Measurements from ENCODE around the gene CDH13. TPM values are rescaled to one million over a fixed set of nuclear protein-coding genes. Genes with fewer than 3 reads are reported as not detected.

Gene CDH13
- polyA plus RNA-seq, 2 of the 4 experiments (the other 2 are of a cell fraction) = not detected

DNA sequence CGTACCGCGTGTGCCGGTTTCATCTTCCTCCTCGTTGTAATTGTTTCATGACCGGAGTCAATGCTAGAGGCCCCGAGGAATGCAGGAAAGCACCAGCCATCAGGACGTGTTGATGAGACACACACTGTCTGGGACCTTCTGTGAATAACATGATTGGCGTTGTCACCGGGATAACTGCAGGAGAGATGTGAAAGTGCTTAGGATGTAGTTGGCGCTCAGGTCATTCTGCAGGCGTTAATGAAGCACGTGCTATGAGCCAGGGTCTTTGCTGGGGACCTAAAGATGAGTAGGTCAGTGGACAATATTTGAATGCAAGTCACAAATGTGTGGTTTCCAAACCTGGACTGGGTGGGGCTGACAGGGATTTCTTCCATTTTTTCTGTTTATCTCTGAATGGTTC, 999.4 kb downstream of the CDH13 start:
- FAIRE-seq (no peak), DNase-seq (ENCODE audit: low read depth in 1 of 2, low spot score in 1 of 2) (no peak), ATAC-seq (no peak)
- no peak overlapping the region for H3K4me3 ChIP-seq
- H3K27ac ChIP-seq = no peak overlapping the region
- WGBS (ENCODE audit: missing lambda C conversion rate) = 46% methylated on average over 13 of the region's 13 CpGs
- H3K4me2 ChIP-seq = no peak overlapping the region
- H3K4me1 ChIP-seq = no peaks in the 10 kb centered on the region
- ChIA-PET CTCF (no interaction called here), POLR2A (no interaction called here)
- TF ChIP-seq BHLHE40 (IDR thresholded peaks at IDR 0.05; ENCODE audit: low read depth, low read length) = no peak
- TF ChIP-seq, protein P1, sequence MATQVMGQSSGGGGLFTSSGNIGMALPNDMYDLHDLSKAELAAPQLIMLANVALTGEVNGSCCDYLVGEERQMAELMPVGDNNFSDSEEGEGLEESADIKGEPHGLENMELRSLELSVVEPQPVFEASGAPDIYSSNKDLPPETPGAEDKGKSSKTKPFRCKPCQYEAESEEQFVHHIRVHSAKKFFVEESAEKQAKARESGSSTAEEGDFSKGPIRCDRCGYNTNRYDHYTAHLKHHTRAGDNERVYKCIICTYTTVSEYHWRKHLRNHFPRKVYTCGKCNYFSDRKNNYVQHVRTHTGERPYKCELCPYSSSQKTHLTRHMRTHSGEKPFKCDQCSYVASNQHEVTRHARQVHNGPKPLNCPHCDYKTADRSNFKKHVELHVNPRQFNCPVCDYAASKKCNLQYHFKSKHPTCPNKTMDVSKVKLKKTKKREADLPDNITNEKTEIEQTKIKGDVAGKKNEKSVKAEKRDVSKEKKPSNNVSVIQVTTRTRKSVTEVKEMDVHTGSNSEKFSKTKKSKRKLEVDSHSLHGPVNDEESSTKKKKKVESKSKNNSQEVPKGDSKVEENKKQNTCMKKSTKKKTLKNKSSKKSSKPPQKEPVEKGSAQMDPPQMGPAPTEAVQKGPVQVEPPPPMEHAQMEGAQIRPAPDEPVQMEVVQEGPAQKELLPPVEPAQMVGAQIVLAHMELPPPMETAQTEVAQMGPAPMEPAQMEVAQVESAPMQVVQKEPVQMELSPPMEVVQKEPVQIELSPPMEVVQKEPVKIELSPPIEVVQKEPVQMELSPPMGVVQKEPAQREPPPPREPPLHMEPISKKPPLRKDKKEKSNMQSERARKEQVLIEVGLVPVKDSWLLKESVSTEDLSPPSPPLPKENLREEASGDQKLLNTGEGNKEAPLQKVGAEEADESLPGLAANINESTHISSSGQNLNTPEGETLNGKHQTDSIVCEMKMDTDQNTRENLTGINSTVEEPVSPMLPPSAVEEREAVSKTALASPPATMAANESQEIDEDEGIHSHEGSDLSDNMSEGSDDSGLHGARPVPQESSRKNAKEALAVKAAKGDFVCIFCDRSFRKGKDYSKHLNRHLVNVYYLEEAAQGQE (IDR thresholded peaks at IDR 0.05) = no peak
- no peak for TF ChIP-seq HOXB13 (CRISPR knock-in tag; IDR thresholded peaks at IDR 0.05; ENCODE audit: low read depth)
- no peak for TF ChIP-seq RCOR1 (IDR thresholded peaks at IDR 0.05; ENCODE audit: low read depth, low read length)
- TF ChIP-seq KDM1A (IDR thresholded peaks at IDR 0.05; ENCODE audit: low read depth) = no peak
- TF ChIP-seq, protein P2, sequence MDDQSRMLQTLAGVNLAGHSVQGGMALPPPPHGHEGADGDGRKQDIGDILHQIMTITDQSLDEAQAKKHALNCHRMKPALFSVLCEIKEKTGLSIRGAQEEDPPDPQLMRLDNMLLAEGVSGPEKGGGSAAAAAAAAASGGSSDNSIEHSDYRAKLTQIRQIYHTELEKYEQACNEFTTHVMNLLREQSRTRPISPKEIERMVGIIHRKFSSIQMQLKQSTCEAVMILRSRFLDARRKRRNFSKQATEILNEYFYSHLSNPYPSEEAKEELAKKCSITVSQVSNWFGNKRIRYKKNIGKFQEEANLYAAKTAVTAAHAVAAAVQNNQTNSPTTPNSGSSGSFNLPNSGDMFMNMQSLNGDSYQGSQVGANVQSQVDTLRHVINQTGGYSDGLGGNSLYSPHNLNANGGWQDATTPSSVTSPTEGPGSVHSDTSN (IDR thresholded peaks at IDR 0.05) = no peak
- no peak for TF ChIP-seq PHF8 (IDR thresholded peaks at IDR 0.05; ENCODE audit: borderline replicate concordance, low read depth)
- TF ChIP-seq NPAS2 (CRISPR knock-in tag; IDR thresholded peaks at IDR 0.05; ENCODE audit: borderline replicate concordance) = no peak
- H3K9me3 ChIP-seq = no peaks in the 10 kb centered on the region

DNA sequence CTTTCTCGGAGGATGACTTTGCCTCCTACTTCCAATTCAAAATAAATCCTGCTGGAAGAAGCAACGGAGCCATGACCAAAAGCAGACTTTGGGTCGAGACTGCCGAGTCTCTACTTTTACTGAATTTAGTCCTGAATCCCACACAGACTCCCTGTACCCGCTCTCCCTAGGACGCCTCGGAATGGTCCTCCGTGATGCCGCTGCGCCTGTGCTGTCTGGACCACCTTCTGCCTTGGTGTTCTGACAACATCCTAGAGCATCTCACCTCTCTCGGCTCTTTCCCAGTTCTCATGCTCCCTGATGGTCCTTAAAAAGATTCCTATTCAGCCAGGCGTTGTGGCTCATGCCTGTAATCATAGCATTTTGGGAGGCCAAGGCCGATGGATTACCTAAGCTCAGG, 999.9 kb downstream of the CDH13 start:
- Histone ChIP-seq H3K4me3 (no peak overlapping the region), H3K4me2 (no peak overlapping the region), H3K9me3 (no peaks in the 10 kb centered on the region), H3K27ac (no peak overlapping the region), H3K4me1 (no peaks in the 10 kb centered on the region)
- POLR2A ChIA-PET = no interaction called here
- no peak for TF ChIP-seq MYC (IDR thresholded peaks at IDR 0.05; ENCODE audit: borderline replicate concordance, low read length)
- TF ChIP-seq, protein P3, sequence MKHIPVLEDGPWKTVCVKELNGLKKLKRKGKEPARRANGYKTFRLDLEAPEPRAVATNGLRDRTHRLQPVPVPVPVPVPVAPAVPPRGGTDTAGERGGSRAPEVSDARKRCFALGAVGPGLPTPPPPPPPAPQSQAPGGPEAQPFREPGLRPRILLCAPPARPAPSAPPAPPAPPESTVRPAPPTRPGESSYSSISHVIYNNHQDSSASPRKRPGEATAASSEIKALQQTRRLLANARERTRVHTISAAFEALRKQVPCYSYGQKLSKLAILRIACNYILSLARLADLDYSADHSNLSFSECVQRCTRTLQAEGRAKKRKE (CRISPR knock-in tag; IDR thresholded peaks at IDR 0.05; ENCODE audit: low read depth) = no peak
- no peak for TF ChIP-seq POLR2AphosphoS2 (conservative IDR thresholded peaks at IDR 0.05; ENCODE audit: low read length)
- TF ChIP-seq BHLHE40 (IDR thresholded peaks at IDR 0.05; ENCODE audit: low read depth, low read length) = no peak
- TF ChIP-seq, protein P4, sequence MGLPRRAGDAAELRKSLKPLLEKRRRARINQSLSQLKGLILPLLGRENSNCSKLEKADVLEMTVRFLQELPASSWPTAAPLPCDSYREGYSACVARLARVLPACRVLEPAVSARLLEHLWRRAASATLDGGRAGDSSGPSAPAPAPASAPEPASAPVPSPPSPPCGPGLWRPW (IDR thresholded peaks at IDR 0.05) = no peak
- TF ChIP-seq CHD2 (IDR thresholded peaks at IDR 0.05; ENCODE audit: low read length, partially characterized antibody) = no peak
- TF ChIP-seq ZC3H11A (IDR thresholded peaks at IDR 0.05) = no peak
- no peak for TF ChIP-seq HOXB5 (CRISPR knock-in tag; IDR thresholded peaks at IDR 0.05)
- TF ChIP-seq GATA3 (IDR thresholded peaks at IDR 0.05; ENCODE audit: borderline replicate concordance) = no peak
- TF ChIP-seq HEYL (CRISPR knock-in tag; IDR thresholded peaks at IDR 0.05) = no peak
- TF ChIP-seq ESRRA (IDR thresholded peaks at IDR 0.05; ENCODE audit: borderline replicate concordance, low read length) = no peak
- no peak for TF ChIP-seq NR3C1 (IDR thresholded peaks at IDR 0.05)
- FAIRE-seq = no peak
- no peak for ATAC-seq
- WGBS (ENCODE audit: missing lambda C conversion rate) = 29% methylated on average over 13 of the region's 13 CpGs
- no peak for DNase-seq (ENCODE audit: low read depth in 1 of 2, low spot score in 1 of 2)
- CTCF ChIA-PET = no interaction called here

DNA sequence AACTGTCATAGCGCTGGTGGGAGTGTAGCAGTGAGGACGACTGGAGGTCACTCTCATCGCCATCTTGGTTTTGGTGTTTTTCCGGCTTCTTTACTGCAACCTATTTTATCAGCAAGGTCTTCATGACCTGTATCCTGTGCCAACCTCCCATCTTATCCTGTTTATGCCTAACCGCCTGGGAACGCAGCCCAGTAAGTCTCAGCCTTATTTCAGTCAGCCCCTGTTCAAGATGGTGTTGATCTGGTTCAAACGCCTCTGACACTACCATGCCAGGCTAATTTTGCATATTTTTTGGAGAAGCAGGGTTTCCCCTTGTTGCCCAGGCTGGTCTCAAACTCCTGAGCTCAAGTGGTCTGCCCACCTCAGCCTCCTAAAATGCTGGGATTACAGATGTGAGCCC, 1001.2 kb downstream of the CDH13 start:
- CTCF ChIA-PET = no interaction called here
- H3K9me3 ChIP-seq = no peaks in the 10 kb centered on the region
- TF ChIP-seq, protein P4 (IDR thresholded peaks at IDR 0.05) = no peak
- TF ChIP-seq MAZ (IDR thresholded peaks at IDR 0.05; ENCODE audit: borderline replicate concordance, low read depth, low read length) = no peak
- TF ChIP-seq FOSB (CRISPR knock-in tag; IDR thresholded peaks at IDR 0.05) = no peak
- TF ChIP-seq SREBF2 (IDR thresholded peaks at IDR 0.05) = no peak
- no peak for FAIRE-seq
- H3K4me3 ChIP-seq = no peak overlapping the region
- 35% methylated on average over 7 of the region's 7 CpGs for WGBS (ENCODE audit: missing lambda C conversion rate)
- POLR2A ChIA-PET = no interaction called here
- no peak for ATAC-seq
- no peak for DNase-seq (ENCODE audit: low read depth in 1 of 2, low spot score in 1 of 2)
- H3K4me2 ChIP-seq = no peak overlapping the region
- no peak overlapping the region for H3K27ac ChIP-seq
- no peaks in the 10 kb centered on the region for H3K4me1 ChIP-seq
